ENCODE results near the gene XIAP. TPM values are rescaled to one million over a fixed set of nuclear protein-coding genes. Genes with fewer than 3 reads are reported as not detected.

The XIAP gene
- total RNA-seq (ENCODE audit: low replicate concordance): 37.0 and 42.5 TPM in 2 replicates

GRCh38 chrX:123859846-123860838, at the start of gene XIAP:
XIAP (plus strand) TSS chrX:123860053; CDS start chrX:123885663, 25,610 bp downstream.

DNA sequence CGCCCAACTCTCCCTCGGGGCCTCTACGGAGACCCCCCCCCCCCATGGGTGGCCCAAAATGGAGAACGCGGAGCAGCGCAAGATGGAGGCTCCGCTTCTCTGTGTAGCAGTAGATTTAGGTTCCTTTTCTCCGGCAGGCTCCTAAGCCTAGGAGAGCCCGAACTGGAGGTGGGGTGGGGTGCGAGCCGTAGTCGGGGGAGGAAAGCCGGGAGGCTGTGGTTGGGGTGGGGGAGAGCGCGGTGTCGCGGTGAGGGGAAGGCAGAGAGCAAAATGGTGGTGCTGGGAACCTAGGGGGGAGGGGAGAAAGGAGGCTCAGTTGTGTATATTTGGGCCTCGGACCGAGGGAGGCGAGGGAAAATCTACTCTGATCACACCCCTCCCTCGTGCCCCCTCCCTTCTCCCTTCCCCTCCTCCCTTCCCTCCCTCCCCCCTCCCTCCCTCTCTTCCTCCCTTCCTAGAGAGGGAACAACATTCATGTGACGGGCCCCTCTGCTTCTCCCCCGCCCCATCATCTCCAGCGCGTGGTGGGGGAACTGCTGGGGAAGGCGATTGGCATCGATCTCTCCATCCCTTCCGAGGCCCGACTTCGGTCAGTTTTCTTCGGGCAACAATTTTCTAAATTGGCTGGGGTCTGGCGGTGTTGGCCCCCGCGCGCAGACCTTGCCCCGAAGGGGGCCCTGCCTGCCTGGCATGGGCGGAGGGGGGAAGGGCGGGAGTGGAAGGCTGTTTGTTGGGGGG, 101.6 kb downstream of the XIAP start, which contains the start of gene STAG2:
STAG2 (plus strand) TSS at position 439 of the 738 bp plus-strand sequence. CDS start 60,922 bp downstream, outside the sequence.

Other genes with a start within 250 kb of the XIAP start
- 28.0 and 39.2 TPM in 2 replicates for gene THOC2, start 127.0 kb upstream of the XIAP start, total RNA-seq (ENCODE audit: low replicate concordance)
- 62.2 and 100 TPM in 2 replicates for gene STAG2, start 101.7 kb downstream of the XIAP start, total RNA-seq (ENCODE audit: low replicate concordance)